Suprapubic skin (tissue), 4 donors: ENCODE data around the gene SOHLH1.

ENCODE experiments used
- EP300 ChIP-seq: sonication (generic); formaldehyde crosslinking; IDR thresholded peaks from one replicate; pipeline ENCODE4 v1.6.1; 2017; ENCODE audit warnings: antibody characterized with exemption
- POLR2A ChIP-seq, 2 donors: fragments of 450-650 bp; IDR thresholded peaks; one replicate each; pipeline ENCODE4 v1.6.1; 2017; ENCODE audit warnings: antibody characterized with exemption in 2 of 2, mild to moderate bottlenecking in 2 of 2, moderate library complexity in 2 of 2
- POLR2AphosphoS5 ChIP-seq, 3 donors: sonication (generic); formaldehyde crosslinking; IDR thresholded peaks; one replicate each; pipeline ENCODE4 v1.6.1; 2017; ENCODE audit warnings: antibody characterized with exemption in 3 of 3
- TF ChIP-seq, protein P1 (sequence below), 2 donors: fragments of 200-600 bp in 1 of 2; fragments of 450-650 bp in 1 of 2; sonication (generic) in 1 of 2; IDR thresholded peaks; one replicate each; pipeline ENCODE4 v1.5.1; 2016 to 2019; ENCODE audit warnings: antibody characterized with exemption in 2 of 2, mild to moderate bottlenecking in 1 of 2, moderate library complexity in 1 of 2

DNA sequence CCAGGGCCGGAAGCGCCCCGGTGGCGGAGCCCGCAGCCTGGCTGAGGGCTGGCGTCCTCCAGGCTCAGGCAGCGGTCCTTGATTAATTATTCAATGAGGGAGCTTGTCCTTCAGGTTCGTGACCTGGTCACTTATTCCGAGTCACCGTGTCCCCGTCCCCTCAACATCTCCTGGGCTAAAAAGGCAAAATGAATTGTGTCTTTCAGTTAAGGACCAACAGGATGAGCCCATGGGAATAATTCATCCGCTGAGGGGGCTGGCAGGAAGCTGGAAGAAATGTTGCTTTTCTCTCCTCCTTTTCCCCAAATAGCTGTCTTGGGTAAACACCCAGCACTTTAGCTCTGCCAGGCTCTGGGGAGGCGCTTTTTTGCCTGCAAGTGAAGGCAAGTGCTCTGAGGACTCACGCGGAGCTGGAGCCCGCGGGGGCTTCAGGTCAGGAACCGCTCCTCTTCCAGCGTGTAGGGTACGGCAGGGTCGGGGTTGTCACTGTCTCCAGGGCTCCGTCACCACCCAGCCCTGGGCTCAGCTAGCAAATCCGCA, 15.8 kb upstream of the SOHLH1 start:
- TF ChIP-seq, protein P1, sequence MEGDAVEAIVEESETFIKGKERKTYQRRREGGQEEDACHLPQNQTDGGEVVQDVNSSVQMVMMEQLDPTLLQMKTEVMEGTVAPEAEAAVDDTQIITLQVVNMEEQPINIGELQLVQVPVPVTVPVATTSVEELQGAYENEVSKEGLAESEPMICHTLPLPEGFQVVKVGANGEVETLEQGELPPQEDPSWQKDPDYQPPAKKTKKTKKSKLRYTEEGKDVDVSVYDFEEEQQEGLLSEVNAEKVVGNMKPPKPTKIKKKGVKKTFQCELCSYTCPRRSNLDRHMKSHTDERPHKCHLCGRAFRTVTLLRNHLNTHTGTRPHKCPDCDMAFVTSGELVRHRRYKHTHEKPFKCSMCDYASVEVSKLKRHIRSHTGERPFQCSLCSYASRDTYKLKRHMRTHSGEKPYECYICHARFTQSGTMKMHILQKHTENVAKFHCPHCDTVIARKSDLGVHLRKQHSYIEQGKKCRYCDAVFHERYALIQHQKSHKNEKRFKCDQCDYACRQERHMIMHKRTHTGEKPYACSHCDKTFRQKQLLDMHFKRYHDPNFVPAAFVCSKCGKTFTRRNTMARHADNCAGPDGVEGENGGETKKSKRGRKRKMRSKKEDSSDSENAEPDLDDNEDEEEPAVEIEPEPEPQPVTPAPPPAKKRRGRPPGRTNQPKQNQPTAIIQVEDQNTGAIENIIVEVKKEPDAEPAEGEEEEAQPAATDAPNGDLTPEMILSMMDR (IDR thresholded peaks at IDR 0.05): no peak
- no peak for TF ChIP-seq EP300
- no peak for TF ChIP-seq POLR2AphosphoS5 (IDR thresholded peaks at IDR 0.05)
- TF ChIP-seq POLR2A (IDR thresholded peaks at IDR 0.05): no peak
